Measurements from ENCODE around the gene PDE6B. TPM values are rescaled to one million over a fixed set of nuclear protein-coding genes. Genes with fewer than 3 reads are reported as not detected.

PDE6B gene
- total and polyA plus RNA-seq, 2 donors = 7.7 to 22.5 TPM

- no peak for DNase-seq (ENCODE audit: low read depth in 6 of 9, low spot score in 9 of 9)
- no peaks in the 10 kb centered on the region for H3K4me1 ChIP-seq (ENCODE audit: control insufficient read depth in 2 of 2, insufficient read depth in 2 of 2, low read length in 2 of 2)
- H3K4me3 ChIP-seq (ENCODE audit: low read length in 2 of 2) = no peak overlapping the region
- H3K27ac ChIP-seq (ENCODE audit: low read depth in 1 of 2, low read length in 1 of 2) = no peak overlapping the region
- H3K36me3 ChIP-seq (ENCODE audit: control insufficient read depth in 2 of 2, insufficient read depth in 2 of 2, low read length in 1 of 2) = no peaks in the 10 kb centered on the region
- H3K27me3 ChIP-seq (ENCODE audit: control insufficient read depth in 2 of 2, insufficient read depth in 1 of 2, low read length in 1 of 2) = peaks cover 0 to 45% of the 10 kb centered on the region in 2 donors
- H3K9me3 ChIP-seq (ENCODE audit: control insufficient read depth in 2 of 2, insufficient read depth in 1 of 2, low read length in 1 of 2) = no peaks in the 10 kb centered on the region
- WGBS = 76% methylated on average over 24 of the region's 24 CpGs
These were observed 26.7 kb downstream of the PDE6B start for GRCh38 chr4:651884-652642.

- Histone ChIP-seq H3K9me3 (ENCODE audit: control insufficient read depth in 2 of 2, insufficient read depth in 1 of 2, low read length in 1 of 2) (no peaks in the 10 kb centered on the region), H3K36me3 (ENCODE audit: control insufficient read depth in 2 of 2, insufficient read depth in 2 of 2, low read length in 1 of 2) (no peaks in the 10 kb centered on the region), H3K27ac (ENCODE audit: low read depth in 1 of 2, low read length in 1 of 2) (no peak overlapping the region), H3K4me1 (ENCODE audit: control insufficient read depth in 2 of 2, insufficient read depth in 2 of 2, low read length in 2 of 2) (no peaks in the 10 kb centered on the region), H3K4me3 (ENCODE audit: low read length in 2 of 2) (no peak overlapping the region), H3K27me3 (ENCODE audit: control insufficient read depth in 2 of 2, insufficient read depth in 1 of 2, low read length in 1 of 2) (peaks cover 0 to 41% of the 10 kb centered on the region in 2 donors)
- WGBS = 93% methylated on average over 35 of the region's 35 CpGs
- no peak for DNase-seq (ENCODE audit: low read depth in 6 of 9, low spot score in 9 of 9)
These were observed 27.9 kb downstream of the PDE6B start for GRCh38 chr4:653080-653821.

- Histone ChIP-seq H3K4me3 (ENCODE audit: low read length in 2 of 2) (no peak overlapping the region), H3K27ac (ENCODE audit: low read depth in 1 of 2, low read length in 1 of 2) (no peak overlapping the region), H3K9me3 (ENCODE audit: control insufficient read depth in 2 of 2, insufficient read depth in 1 of 2, low read length in 1 of 2) (peaks cover 0 to 6% of the 10 kb centered on the region in 2 donors), H3K27me3 (ENCODE audit: control insufficient read depth in 2 of 2, insufficient read depth in 1 of 2, low read length in 1 of 2) (peaks cover 0 to 34% of the 10 kb centered on the region in 2 donors), H3K4me1 (ENCODE audit: control insufficient read depth in 2 of 2, insufficient read depth in 2 of 2, low read length in 2 of 2) (no peaks in the 10 kb centered on the region), H3K36me3 (ENCODE audit: control insufficient read depth in 2 of 2, insufficient read depth in 2 of 2, low read length in 1 of 2) (no peaks in the 10 kb centered on the region)
- 92% methylated on average over 29 of the region's 29 CpGs for WGBS
- no peak for DNase-seq (ENCODE audit: low read depth in 6 of 9, low spot score in 9 of 9)
These were observed 28.6 kb downstream of the PDE6B start for GRCh38 chr4:653831-654502.

- H3K4me1 ChIP-seq (ENCODE audit: control insufficient read depth in 2 of 2, insufficient read depth in 2 of 2, low read length in 2 of 2) = no peaks in the 10 kb centered on the region
- peaks cover 0 to 6% of the 10 kb centered on the region in 2 donors for H3K9me3 ChIP-seq (ENCODE audit: control insufficient read depth in 2 of 2, insufficient read depth in 1 of 2, low read length in 1 of 2)
- DNase-seq (ENCODE audit: low read depth in 6 of 9, low spot score in 9 of 9) = no peak
- H3K36me3 ChIP-seq (ENCODE audit: control insufficient read depth in 2 of 2, insufficient read depth in 2 of 2, low read length in 1 of 2) = no peaks in the 10 kb centered on the region
- H3K27me3 ChIP-seq (ENCODE audit: control insufficient read depth in 2 of 2, insufficient read depth in 1 of 2, low read length in 1 of 2) = peaks cover 0 to 31% of the 10 kb centered on the region in 2 donors
- no peak overlapping the region for H3K4me3 ChIP-seq (ENCODE audit: low read length in 2 of 2)
- H3K27ac ChIP-seq (ENCODE audit: low read depth in 1 of 2, low read length in 1 of 2) = no peak overlapping the region
- 96% methylated on average over 17 of the region's 17 CpGs for WGBS
These were observed 29.1 kb downstream of the PDE6B start for GRCh38 chr4:654503-654845.

- H3K4me3 ChIP-seq (ENCODE audit: low read length in 2 of 2) = no peak overlapping the region
- no peak for DNase-seq (ENCODE audit: low read depth in 6 of 9, low spot score in 9 of 9)
- WGBS = 79% methylated on average over 17 of the region's 17 CpGs
- no peaks in the 10 kb centered on the region for H3K36me3 ChIP-seq (ENCODE audit: control insufficient read depth in 2 of 2, insufficient read depth in 2 of 2, low read length in 1 of 2)
- H3K4me1 ChIP-seq (ENCODE audit: control insufficient read depth in 2 of 2, insufficient read depth in 2 of 2, low read length in 2 of 2) = no peaks in the 10 kb centered on the region
- peaks cover 0 to 6% of the 10 kb centered on the region in 2 donors for H3K9me3 ChIP-seq (ENCODE audit: control insufficient read depth in 2 of 2, insufficient read depth in 1 of 2, low read length in 1 of 2)
- H3K27ac ChIP-seq (ENCODE audit: low read depth in 1 of 2, low read length in 1 of 2) = no peak overlapping the region
- H3K27me3 ChIP-seq (ENCODE audit: control insufficient read depth in 2 of 2, insufficient read depth in 1 of 2, low read length in 1 of 2) = peaks cover 0 to 31% of the 10 kb centered on the region in 2 donors
These were observed 29.6 kb downstream of the PDE6B start for GRCh38 chr4:654871-655463.

- no peak for DNase-seq (ENCODE audit: low read depth in 6 of 9, low spot score in 9 of 9)
- no peak overlapping the region for H3K27ac ChIP-seq (ENCODE audit: low read depth in 1 of 2, low read length in 1 of 2)
- peaks cover 0 to 24% of the 10 kb centered on the region in 2 donors for H3K27me3 ChIP-seq (ENCODE audit: control insufficient read depth in 2 of 2, insufficient read depth in 1 of 2, low read length in 1 of 2)
- 84% methylated on average over 26 of the region's 26 CpGs for WGBS
- H3K36me3 ChIP-seq (ENCODE audit: control insufficient read depth in 2 of 2, insufficient read depth in 2 of 2, low read length in 1 of 2) = no peaks in the 10 kb centered on the region
- no peaks in the 10 kb centered on the region for H3K4me1 ChIP-seq (ENCODE audit: control insufficient read depth in 2 of 2, insufficient read depth in 2 of 2, low read length in 2 of 2)
- H3K9me3 ChIP-seq (ENCODE audit: control insufficient read depth in 2 of 2, insufficient read depth in 1 of 2, low read length in 1 of 2) = peaks cover 0 to 6% of the 10 kb centered on the region in 2 donors
- H3K4me3 ChIP-seq (ENCODE audit: low read length in 2 of 2) = no peak overlapping the region
These were observed 30.2 kb downstream of the PDE6B start for GRCh38 chr4:655464-656151.

- Histone ChIP-seq H3K27ac (ENCODE audit: low read depth in 1 of 2, low read length in 1 of 2) (no peak overlapping the region), H3K9me3 (ENCODE audit: control insufficient read depth in 2 of 2, insufficient read depth in 1 of 2, low read length in 1 of 2) (peaks cover 0 to 6% of the 10 kb centered on the region in 2 donors), H3K36me3 (ENCODE audit: control insufficient read depth in 2 of 2, insufficient read depth in 2 of 2, low read length in 1 of 2) (peaks cover 0 to under 1% of the 10 kb centered on the region in 2 donors), H3K4me3 (ENCODE audit: low read length in 2 of 2) (no peak overlapping the region), H3K4me1 (ENCODE audit: control insufficient read depth in 2 of 2, insufficient read depth in 2 of 2, low read length in 2 of 2) (no peaks in the 10 kb centered on the region), H3K27me3 (ENCODE audit: control insufficient read depth in 2 of 2, insufficient read depth in 1 of 2, low read length in 1 of 2) (peaks cover 0 to 13% of the 10 kb centered on the region in 2 donors)
- no peak for DNase-seq (ENCODE audit: low read depth in 6 of 9, low spot score in 9 of 9)
- 86% methylated on average over 58 of the region's 58 CpGs for WGBS
These were observed 31.3 kb downstream of the PDE6B start for GRCh38 chr4:656436-657337.

GRCh38 chr4:657338-657833, 32.0 kb downstream of the PDE6B start:
- DNase-seq (ENCODE audit: low read depth in 6 of 9, low spot score in 9 of 9) = no peak
- 92% methylated on average over 23 of the region's 23 CpGs for WGBS
- H3K9me3 ChIP-seq (ENCODE audit: control insufficient read depth in 2 of 2, insufficient read depth in 1 of 2, low read length in 1 of 2) = peaks cover 0 to 6% of the 10 kb centered on the region in 2 donors
- no peaks in the 10 kb centered on the region for H3K4me1 ChIP-seq (ENCODE audit: control insufficient read depth in 2 of 2, insufficient read depth in 2 of 2, low read length in 2 of 2)
- peaks cover 2 to 4% of the 10 kb centered on the region in 2 donors for H3K36me3 ChIP-seq (ENCODE audit: control insufficient read depth in 2 of 2, insufficient read depth in 2 of 2, low read length in 1 of 2)
- H3K4me3 ChIP-seq (ENCODE audit: low read length in 2 of 2) = no peak overlapping the region
- H3K27ac ChIP-seq (ENCODE audit: low read depth in 1 of 2, low read length in 1 of 2) = no peak overlapping the region
- peaks cover 0 to 7% of the 10 kb centered on the region in 2 donors for H3K27me3 ChIP-seq (ENCODE audit: control insufficient read depth in 2 of 2, insufficient read depth in 1 of 2, low read length in 1 of 2)

All from thymus (tissue), 11 donors.